IMR-90 (cell line): ENCODE results near the gene GTF3C1. TPM values are rescaled to one million over a fixed set of nuclear protein-coding genes. Genes with fewer than 3 reads are reported as not detected.

Experiments used
- ATAC-seq: fragments of 200-7000 bp; cut with Tn5 transposase; 2 replicates; pipeline ENCODE4 v1.9.1; 2020; ENCODE audit warnings: low read depth, mild to moderate bottlenecking, moderate library complexity
- BruUV-seq: library from RNA; stranded (reverse); fragments of 400-500 nt; replicated peaks from 2 replicates; lab custom pipeline; 2021; lab: Mats Ljungman, UMichigan
- CTCF ChIA-PET: fragments of 300-600 bp; formaldehyde crosslinking; extraction: SDS; loops from one replicate; lab custom pipeline; 2021; ENCODE audit warnings: antibody characterized with exemption; lab: Yijun Ruan, JAX
- POLR2A ChIA-PET: fragments of 300-600 bp; sonication (Branson Sonifier 250); formaldehyde crosslinking; loops from one replicate; lab custom pipeline; 2022; ENCODE audit warnings: antibody characterized with exemption; ENCODE audit not compliant: unreplicated experiment; lab: Charles Lee
- DNase-seq: peaks from one replicate; pipeline ENCODE4 v3.0.0; 2013
- H2AFZ ChIP-seq: replicated peaks from 2 replicates; pipeline ENCODE3; 2013; ENCODE audit warnings: low read length, mild to moderate bottlenecking; ENCODE audit not compliant: poor library complexity
- H2AK5ac ChIP-seq: 2 replicates; pipeline ENCODE4 v1.6.1; 2013; ENCODE audit warnings: low read depth, low read length, inconsistent platforms
- H2AK9ac ChIP-seq: replicated peaks from 2 replicates; pipeline ENCODE3; 2013; ENCODE audit warnings: mild to moderate bottlenecking, low read depth, low read length, moderate library complexity; ENCODE audit not compliant: poor library complexity
- H2BK120ac ChIP-seq: 2 replicates; pipeline ENCODE4 v1.6.1; 2013; ENCODE audit warnings: low read depth, low read length, inconsistent platforms
- H2BK15ac ChIP-seq: 3 replicates; pipeline ENCODE4 v1.6.1; 2013; ENCODE audit warnings: low read depth, low read length, inconsistent platforms
- H2BK20ac ChIP-seq: 2 replicates; pipeline ENCODE4 v1.6.1; 2013; ENCODE audit warnings: low read depth, mild to moderate bottlenecking, inconsistent platforms, low read length, moderate library complexity
- H2BK5ac ChIP-seq: 2 replicates; pipeline ENCODE4 v1.6.1; 2013; ENCODE audit warnings: mild to moderate bottlenecking, low read depth, low read length, inconsistent platforms; ENCODE audit not compliant: poor library complexity, severe bottlenecking
- H3K14ac ChIP-seq: replicated peaks from 2 replicates; pipeline ENCODE4 v1.6.1; 2013; ENCODE audit warnings: low read depth, low read length, inconsistent platforms
- H3K18ac ChIP-seq: 2 replicates; pipeline ENCODE4 v1.6.1; 2013; ENCODE audit warnings: low read depth, low read length, control low read depth
- H3K23ac ChIP-seq: 2 replicates; pipeline ENCODE4 v1.6.1; 2013; ENCODE audit warnings: low read depth, low read length, inconsistent platforms
- H3K27ac ChIP-seq: 2 replicates; pipeline ENCODE4 v1.5.1; 2013; ENCODE audit warnings: mild to moderate bottlenecking, control low read depth, low read length; ENCODE audit not compliant: insufficient read depth
- H3K27me3 ChIP-seq: 2 replicates; pipeline ENCODE4 v1.6.1; 2013; ENCODE audit warnings: low read length; ENCODE audit not compliant: control insufficient read depth, insufficient read depth
- H3K36me3 ChIP-seq: 2 replicates; pipeline ENCODE4 v1.6.1; 2013; ENCODE audit warnings: low read length, mixed read lengths; ENCODE audit not compliant: control insufficient read depth, insufficient read depth
- H3K4ac ChIP-seq: 2 replicates; pipeline ENCODE4 v1.6.1; 2013; ENCODE audit warnings: low read depth, low read length, inconsistent platforms
- H3K4me1 ChIP-seq: 2 replicates; pipeline ENCODE4 v1.6.1; 2013; ENCODE audit warnings: low read length, mixed read lengths; ENCODE audit not compliant: control insufficient read depth, insufficient read depth
- H3K4me2 ChIP-seq: 2 replicates; pipeline ENCODE4 v1.6.1; 2013; ENCODE audit warnings: low read depth, mild to moderate bottlenecking, control low read depth, low read length, moderate library complexity
- H3K4me3 ChIP-seq: 2 replicates; pipeline ENCODE4 v1.5.1; 2013; ENCODE audit warnings: low read depth, mild to moderate bottlenecking, control low read depth, low read length, moderate library complexity; ENCODE audit not compliant: insufficient read depth
- H3K56ac ChIP-seq: 2 replicates; pipeline ENCODE4 v1.6.1; 2013; ENCODE audit warnings: low read length, inconsistent platforms; ENCODE audit not compliant: insufficient read depth; ENCODE audit errors: extremely low read depth
- H3K79me1 ChIP-seq, 2 experiments: 2 replicates each; pipeline ENCODE4 v1.6.1; 2013; ENCODE audit warnings: low read length in 2 of 2, inconsistent platforms in 1 of 2, low read depth in 1 of 2
- H3K9ac ChIP-seq: 2 replicates; pipeline ENCODE4 v1.6.1; 2013; ENCODE audit warnings: low read depth, low read length, control low read depth
- H3K9me1 ChIP-seq: 2 replicates; pipeline ENCODE4 v1.6.1; 2013; ENCODE audit warnings: low read length, inconsistent platforms; ENCODE audit not compliant: insufficient read depth
- H3K9me3 ChIP-seq: 2 replicates; pipeline ENCODE4 v1.6.1; 2013; ENCODE audit warnings: low read length; ENCODE audit not compliant: control insufficient read depth, insufficient read depth
- H4K20me1 ChIP-seq: 2 replicates; pipeline ENCODE4 v1.6.1; 2013; ENCODE audit warnings: low read length, inconsistent platforms; ENCODE audit not compliant: insufficient read depth
- H4K5ac ChIP-seq: 2 replicates; pipeline ENCODE4 v1.6.1; 2013; ENCODE audit warnings: mild to moderate bottlenecking, low read depth, low read length, control low read depth
- H4K8ac ChIP-seq, 2 experiments: 2 replicates each; pipeline ENCODE4 v1.6.1; 2013; ENCODE audit warnings: low read depth in 2 of 2, low read length in 2 of 2, control low read depth in 1 of 2, inconsistent platforms in 1 of 2
- H4K91ac ChIP-seq: 2 replicates; pipeline ENCODE4 v1.6.1; 2013; ENCODE audit warnings: low read depth, low read length, inconsistent platforms; ENCODE audit not compliant: insufficient read depth
- BHLHE40 ChIP-seq: fragments of 150-350 bp; IDR thresholded peaks from 2 replicates; pipeline ENCODE4 v1.6.1; 2016; ENCODE audit warnings: mild to moderate bottlenecking, low read depth, low read length
- CEBPB ChIP-seq: IDR thresholded peaks from 2 replicates; pipeline ENCODE4 v1.6.1; 2012; ENCODE audit warnings: low read depth, low read length, improper control_type of control experiment
- CHD1 ChIP-seq: IDR thresholded peaks from 2 replicates; pipeline ENCODE4 v1.6.1; 2012; ENCODE audit warnings: low read depth, low read length, improper control_type of control experiment
- FOS ChIP-seq: fragments of 150-350 bp; IDR thresholded peaks from 2 replicates; pipeline ENCODE4 v1.6.1; 2016; ENCODE audit warnings: low read depth, low read length
- MAFK ChIP-seq: IDR thresholded peaks from 2 replicates; pipeline ENCODE4 v1.6.1; 2012; ENCODE audit warnings: low read depth, low read length, improper control_type of control experiment
- MAZ ChIP-seq: IDR thresholded peaks from 2 replicates; pipeline ENCODE4 v1.6.1; 2012; ENCODE audit warnings: low read depth, mild to moderate bottlenecking, low read length, improper control_type of control experiment, moderate library complexity, borderline replicate concordance
- MXI1 ChIP-seq: IDR thresholded peaks from 2 replicates; pipeline ENCODE4 v1.6.1; 2012; ENCODE audit warnings: low read depth, mild to moderate bottlenecking, low read length, moderate library complexity, borderline replicate concordance
- NFE2L2 ChIP-seq: fragments of 150-350 bp; IDR thresholded peaks from 2 replicates; pipeline ENCODE4 v1.6.1; 2016; ENCODE audit warnings: low read depth, mild to moderate bottlenecking, low read length
- POLR2A ChIP-seq: IDR thresholded peaks from 2 replicates; pipeline ENCODE4 v1.6.1; 2012; ENCODE audit warnings: mild to moderate bottlenecking, low read depth, low read length
- RAD21 ChIP-seq: IDR thresholded peaks from 2 replicates; pipeline ENCODE4 v1.6.1; 2012; ENCODE audit warnings: low read length, improper control_type of control experiment
- RCOR1 ChIP-seq: IDR thresholded peaks from 2 replicates; pipeline ENCODE4 v1.6.1; 2012; ENCODE audit warnings: mild to moderate bottlenecking, low read length, improper control_type of control experiment; ENCODE audit not compliant: insufficient replicate concordance
- RFX5 ChIP-seq: IDR thresholded peaks from 2 replicates; pipeline ENCODE4 v1.8.0; 2012; ENCODE audit warnings: low read depth, mild to moderate bottlenecking, low read length, moderate library complexity
- SMC3 ChIP-seq: fragments of 150-350 bp; IDR thresholded peaks from 2 replicates; pipeline ENCODE4 v1.6.1; 2016; ENCODE audit warnings: low read depth, mild to moderate bottlenecking, antibody characterized with exemption, low read length, moderate library complexity
- WGBS, 2 experiments: methylation state at CpG; one replicate each; pipeline versions ENCODE4 v1.1.5 to v1.1.7; 2013; ENCODE audit warnings: missing lambda C conversion rate in 2 of 2; ENCODE audit not compliant: insufficient read length in 1 of 2; ENCODE audit errors: extremely low coverage in 2 of 2; 5-methylcytosine and 5-hydroxymethylcytosine counted together
- dilution Hi-C: fragments of 300-500 bp; cut with HindIII; formaldehyde crosslinking; loops from one replicate; pipeline ENCODE4 v1.14.3; 2018; ENCODE audit warnings: low sequenced_read_pairs; ENCODE audit not compliant: unreplicated experiment
- in situ Hi-C: fragments of 300-500 bp; cut with MboI; formaldehyde crosslinking; loops from 3 replicates; pipeline ENCODE4 v1.14.3; 2019; ENCODE audit warnings: low sequenced_read_pairs, inconsistent platforms, mixed read lengths
- intact Hi-C: fragments of 100-400 bp; cut with micrococcal nuclease; formaldehyde crosslinking; loops from 2 replicates; pipeline ENCODE4 v1.10.0; 2022
- polyA plus RNA-seq, 3 experiments: library from polyadenylated mRNA; depleted of rRNA; stranded (reverse); fragments of >200 nt; gene quantifications; 2 replicates each; pipeline ENCODE4 v1.2.3, GENCODE V29; 2012; ENCODE audit warnings: low replicate concordance in 1 of 3
- total RNA-seq: library from RNA; depleted of rRNA; stranded (reverse); fragments of >200 nt; gene quantifications from 2 replicates; pipeline ENCODE4 v1.2.3, GENCODE V29; 2012
- TF ChIP-seq, protein P1 (sequence below): fragments of 150-350 bp; IDR thresholded peaks from 2 replicates; pipeline ENCODE4 v1.6.1; 2017; ENCODE audit warnings: mild to moderate bottlenecking, antibody characterized with exemption, low read length, low read depth
- TF ChIP-seq, protein P2 (sequence below): fragments of 150-350 bp; IDR thresholded peaks from 2 replicates; pipeline ENCODE4 v1.6.1; 2016; ENCODE audit warnings: low read depth, mild to moderate bottlenecking, low read length, moderate library complexity, borderline replicate concordance
- TF ChIP-seq, protein P3 (sequence below): conservative IDR thresholded peaks from 2 replicates; pipeline ENCODE4 v1.5.1; 2012; ENCODE audit warnings: mild to moderate bottlenecking, low read depth, low read length, improper control_type of control experiment

GTF3C1 gene
- total and polyA plus RNA-seq, 2 of the 4 experiments (the other 2 are of a cell fraction): 50.8 to 68.1 TPM

DNA sequence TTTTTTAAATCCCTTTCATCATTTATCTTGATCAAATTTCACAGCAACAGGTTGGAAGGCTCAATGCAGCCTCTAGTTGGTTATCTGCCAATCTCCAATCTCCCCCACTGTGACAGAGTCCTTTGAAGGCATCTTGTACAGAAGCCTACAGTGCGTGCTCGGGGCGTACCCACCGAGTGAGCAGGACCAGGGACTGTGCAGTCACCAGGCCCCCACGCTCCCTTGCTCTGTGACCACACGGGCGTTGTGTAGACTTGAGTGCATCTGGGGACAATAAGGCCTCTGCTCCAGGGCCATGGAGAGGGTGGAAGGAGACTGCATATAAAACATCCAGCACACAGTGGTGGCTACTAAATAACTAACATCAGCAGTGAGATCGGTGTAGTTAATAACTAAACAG is 63.4 kb downstream of the GTF3C1 start:
- Histone ChIP-seq H2BK15ac (no peak overlapping the region), H3K27ac (no peak overlapping the region), H3K4me3 (no peak overlapping the region), H3K23ac (no peak overlapping the region), H3K4ac (no peak overlapping the region), H3K36me3 (peaks cover 85% of the 10 kb centered on the region), H3K79me1 (peaks cover 0 to 4% of the 10 kb centered on the region in 2 experiments; a peak in 2 of 4 replicates), H2AK5ac (no peak overlapping the region), H2BK120ac (no peak overlapping the region), H2BK5ac (no peak overlapping the region), H3K18ac (no peak overlapping the region), H3K56ac (no peak overlapping the region), H3K9me1 (0 out of 2 replicates have a peak, but pooled peaks cover 8% of the 10 kb centered on the region), H2BK20ac (no peak overlapping the region), H4K5ac (no peak overlapping the region), H4K91ac (no peak overlapping the region), H2AFZ (no peak overlapping the region), H3K9ac (no peak overlapping the region), H4K8ac (no peak overlapping the region), H3K4me1 (no peaks in the 10 kb centered on the region), H3K14ac (no peak overlapping the region), H3K9me3 (no peaks in the 10 kb centered on the region), H3K4me2 (no peak overlapping the region), H4K20me1 (no peaks in the 10 kb centered on the region), H2AK9ac (no peak overlapping the region), H3K27me3 (no peaks in the 10 kb centered on the region)
- in situ Hi-C loops: no loop called here
- intact Hi-C loops: no loop called here
- TF ChIP-seq, protein P1, sequence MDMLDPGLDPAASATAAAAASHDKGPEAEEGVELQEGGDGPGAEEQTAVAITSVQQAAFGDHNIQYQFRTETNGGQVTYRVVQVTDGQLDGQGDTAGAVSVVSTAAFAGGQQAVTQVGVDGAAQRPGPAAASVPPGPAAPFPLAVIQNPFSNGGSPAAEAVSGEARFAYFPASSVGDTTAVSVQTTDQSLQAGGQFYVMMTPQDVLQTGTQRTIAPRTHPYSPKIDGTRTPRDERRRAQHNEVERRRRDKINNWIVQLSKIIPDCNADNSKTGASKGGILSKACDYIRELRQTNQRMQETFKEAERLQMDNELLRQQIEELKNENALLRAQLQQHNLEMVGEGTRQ: no peak
- TF ChIP-seq MXI1 (no peak), MAFK (no peak), NFE2L2 (no peak), CEBPB (no peak), CHD1 (no peak), FOS (no peak), BHLHE40 (no peak), SMC3 (no peak), RAD21 (no peak), POLR2A (no peak), RCOR1 (no peak), MAZ (no peak), RFX5 (no peak)
- TF ChIP-seq, protein P2, sequence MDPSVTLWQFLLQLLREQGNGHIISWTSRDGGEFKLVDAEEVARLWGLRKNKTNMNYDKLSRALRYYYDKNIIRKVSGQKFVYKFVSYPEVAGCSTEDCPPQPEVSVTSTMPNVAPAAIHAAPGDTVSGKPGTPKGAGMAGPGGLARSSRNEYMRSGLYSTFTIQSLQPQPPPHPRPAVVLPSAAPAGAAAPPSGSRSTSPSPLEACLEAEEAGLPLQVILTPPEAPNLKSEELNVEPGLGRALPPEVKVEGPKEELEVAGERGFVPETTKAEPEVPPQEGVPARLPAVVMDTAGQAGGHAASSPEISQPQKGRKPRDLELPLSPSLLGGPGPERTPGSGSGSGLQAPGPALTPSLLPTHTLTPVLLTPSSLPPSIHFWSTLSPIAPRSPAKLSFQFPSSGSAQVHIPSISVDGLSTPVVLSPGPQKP: no peak
- TF ChIP-seq, protein P3, sequence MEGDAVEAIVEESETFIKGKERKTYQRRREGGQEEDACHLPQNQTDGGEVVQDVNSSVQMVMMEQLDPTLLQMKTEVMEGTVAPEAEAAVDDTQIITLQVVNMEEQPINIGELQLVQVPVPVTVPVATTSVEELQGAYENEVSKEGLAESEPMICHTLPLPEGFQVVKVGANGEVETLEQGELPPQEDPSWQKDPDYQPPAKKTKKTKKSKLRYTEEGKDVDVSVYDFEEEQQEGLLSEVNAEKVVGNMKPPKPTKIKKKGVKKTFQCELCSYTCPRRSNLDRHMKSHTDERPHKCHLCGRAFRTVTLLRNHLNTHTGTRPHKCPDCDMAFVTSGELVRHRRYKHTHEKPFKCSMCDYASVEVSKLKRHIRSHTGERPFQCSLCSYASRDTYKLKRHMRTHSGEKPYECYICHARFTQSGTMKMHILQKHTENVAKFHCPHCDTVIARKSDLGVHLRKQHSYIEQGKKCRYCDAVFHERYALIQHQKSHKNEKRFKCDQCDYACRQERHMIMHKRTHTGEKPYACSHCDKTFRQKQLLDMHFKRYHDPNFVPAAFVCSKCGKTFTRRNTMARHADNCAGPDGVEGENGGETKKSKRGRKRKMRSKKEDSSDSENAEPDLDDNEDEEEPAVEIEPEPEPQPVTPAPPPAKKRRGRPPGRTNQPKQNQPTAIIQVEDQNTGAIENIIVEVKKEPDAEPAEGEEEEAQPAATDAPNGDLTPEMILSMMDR: no peak
- DNase-seq: no peak
- CTCF ChIA-PET: no interaction called here
- no CpG with 5 or more reads among the region's 8 CpGs for WGBS, 2 experiments
- ATAC-seq: no peak
- POLR2A ChIA-PET: no interaction called here
- BruUV-seq: no TSS peak
- dilution Hi-C loops: no loop called here
